T1000 (cell line): ENCODE results near the gene ERICH4.

Experiments used
- DNase-seq: peaks from one replicate; lab custom pipeline; 2025; ENCODE audit warnings: mixed read lengths; lab: John Stamatoyannopoulos, UW

Gene ERICH4

GRCh38 chr19:41414461-41414860, 28.5 kb upstream of the ERICH4 start:
- DNase-seq: no peak

GRCh38 chr19:41415154-41415571, 27.8 kb upstream of the ERICH4 start:
- DNase-seq: no peak

GRCh38 chr19:41416194-41416674, 26.7 kb upstream of the ERICH4 start:
- no peak for DNase-seq

- DNase-seq: no peak
Measured at GRCh38 chr19:41420101-41420880, 22.7 kb upstream of the ERICH4 start.

- no peak for DNase-seq
Measured at GRCh38 chr19:41421314-41421713, 21.6 kb upstream of the ERICH4 start.

- DNase-seq: no peak
Measured at GRCh38 chr19:41421973-41422372, 21.0 kb upstream of the ERICH4 start.

GRCh38 chr19:41422456-41422855, 20.5 kb upstream of the ERICH4 start:
- DNase-seq: no peak

- no peak for DNase-seq
Measured at GRCh38 chr19:41422955-41423354, 20.0 kb upstream of the ERICH4 start.

GRCh38 chr19:41424335-41425173, 18.4 kb upstream of the ERICH4 start:
- no peak for DNase-seq

GRCh38 chr19:41425174-41426115, 17.5 kb upstream of the ERICH4 start:
- DNase-seq: no peak

GRCh38 chr19:41426116-41426841, 16.7 kb upstream of the ERICH4 start:
- DNase-seq: no peak

- peak; percentile 37 for DNase-seq
Measured at GRCh38 chr19:41426952-41427646, 15.9 kb upstream of the ERICH4 start, which contains the start of gene B3GNT8. B3GNT8 (minus strand) TSS chr19:41427374; CDS start chr19:41426778, 596 bp downstream.

GRCh38 chr19:41427647-41428480, 15.1 kb upstream of the ERICH4 start:
- DNase-seq: no peak

- no peak for DNase-seq
Measured at GRCh38 chr19:41428481-41428859, 14.5 kb upstream of the ERICH4 start.

- no peak for DNase-seq
Measured at GRCh38 chr19:41430922-41431321, 12.0 kb upstream of the ERICH4 start.

GRCh38 chr19:41431426-41432386, 11.2 kb upstream of the ERICH4 start:
- no peak for DNase-seq

GRCh38 chr19:41433171-41433570, 9.8 kb upstream of the ERICH4 start:
- DNase-seq: no peak

GRCh38 chr19:41434450-41434849, 8.5 kb upstream of the ERICH4 start:
- no peak for DNase-seq
